Measurements from ENCODE around the gene CDK6. TPM values are rescaled to one million over a fixed set of nuclear protein-coding genes. Genes with fewer than 3 reads are reported as not detected.

The CDK6 gene
- total and polyA plus RNA-seq, 10 donors, result 0.91 to 37.8 (median 25.5) TPM

- Histone ChIP-seq H3K4me3 (no peak overlapping the region), H3K27me3 (replicated peaks in 1 of 7) (no peaks in the 10 kb centered on the region), H3K4me1 (peaks cover 0 to 26% (median 18%) of the 10 kb centered on the region in 6 donors), H3K27ac (no peak overlapping the region), H3K9me3 (no peaks in the 10 kb centered on the region), H3K36me3 (no peaks in the 10 kb centered on the region)
- 95 to 98% (median 98%) methylated on average over 2 of the region's 2 CpGs for WGBS, 5 donors
- TF ChIP-seq POLR2A (IDR thresholded peaks at IDR 0.05) (no peak), CTCF (IDR thresholded peaks at IDR 0.05 in 8 of 11, conservative IDR thresholded peaks at IDR 0.05 in 3 of 11) (no peak), POLR2AphosphoS5 (IDR thresholded peaks at IDR 0.05) (no peak)
- intact Hi-C loops (cut with DNase I; ENCODE audit: low total_unique reads), result no loop called here
- no peak for DNase-seq
Measured at GRCh38 chr7:92715963-92716362, 120.4 kb downstream of the CDK6 start.

GRCh38 chr7:92714767-92715166 lies 121.6 kb downstream of the CDK6 start:
- DNase-seq, result no peak
- TF ChIP-seq CTCF (IDR thresholded peaks at IDR 0.05 in 8 of 11, conservative IDR thresholded peaks at IDR 0.05 in 3 of 11) (no peak), POLR2A (IDR thresholded peaks at IDR 0.05) (no peak), POLR2AphosphoS5 (IDR thresholded peaks at IDR 0.05) (no peak)

DNA sequence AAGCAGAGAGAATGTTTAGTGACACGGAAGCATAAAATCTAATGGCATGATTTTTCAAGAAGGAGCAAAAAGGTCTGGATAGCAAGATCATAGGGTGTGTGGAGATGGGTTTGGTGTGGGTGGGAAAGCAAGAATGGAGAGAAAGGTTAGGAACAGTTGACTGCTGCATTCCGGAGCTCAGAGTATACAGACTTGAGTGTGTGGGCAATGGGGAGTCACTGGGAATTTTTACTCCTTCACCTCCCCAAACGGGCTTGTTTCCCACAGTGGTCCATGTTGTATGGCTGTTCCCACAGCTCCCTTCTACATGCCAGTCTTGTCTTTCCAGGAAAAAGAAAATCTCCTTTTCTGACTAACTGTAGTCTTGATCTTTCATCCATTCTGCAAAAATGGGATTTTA lies 122.1 kb downstream of the CDK6 start:
- TF ChIP-seq CTCF (IDR thresholded peaks at IDR 0.05 in 8 of 11, conservative IDR thresholded peaks at IDR 0.05 in 3 of 11) (no peak), POLR2AphosphoS5 (IDR thresholded peaks at IDR 0.05) (no peak), POLR2A (IDR thresholded peaks at IDR 0.05) (no peak)
- H3K36me3 ChIP-seq, result no peaks in the 10 kb centered on the region
- H3K9me3 ChIP-seq, result no peaks in the 10 kb centered on the region
- no peak overlapping the region for H3K4me3 ChIP-seq
- WGBS, 5 donors, result 80 to 88% (median 83%) methylated on average over 3 of the region's 3 CpGs
- H3K27me3 ChIP-seq (replicated peaks in 1 of 7), result no peaks in the 10 kb centered on the region
- no peak for DNase-seq
- H3K27ac ChIP-seq, result no peak overlapping the region
- peaks cover 0 to 20% (median 16%) of the 10 kb centered on the region in 6 donors for H3K4me1 ChIP-seq
- intact Hi-C loops (cut with DNase I; ENCODE audit: low total_unique reads), result no loop called here

More at GRCh38 chr7:92714767-92715166, 121.6 kb downstream of the CDK6 start:
- Histone ChIP-seq H3K27ac (no peak overlapping the region), H3K9me3 (no peaks in the 10 kb centered on the region), H3K27me3 (replicated peaks in 1 of 7) (no peaks in the 10 kb centered on the region), H3K4me3 (no peak overlapping the region), H3K36me3 (no peaks in the 10 kb centered on the region), H3K4me1 (peaks cover 0 to 25% (median 17%) of the 10 kb centered on the region in 6 donors)
- intact Hi-C loops (cut with DNase I; ENCODE audit: low total_unique reads), result no loop called here
- WGBS, 5 donors, result 81 to 89% (median 87%) methylated on average over 3 of the region's 3 CpGs

- 84 to 97% (median 91%) methylated on average over 4 of the region's 4 CpGs for WGBS, 5 donors
- H3K9me3 ChIP-seq, result peaks cover 0 to 4% (median 0%) of the 10 kb centered on the region in 8 donors
- H3K36me3 ChIP-seq, result no peaks in the 10 kb centered on the region
- intact Hi-C loops (cut with DNase I; ENCODE audit: low total_unique reads), result no loop called here
- H3K27ac ChIP-seq, result no peak overlapping the region
- no peak overlapping the region for H3K4me3 ChIP-seq
- TF ChIP-seq CTCF (IDR thresholded peaks at IDR 0.05 in 8 of 11, conservative IDR thresholded peaks at IDR 0.05 in 3 of 11) (no peak), POLR2A (IDR thresholded peaks at IDR 0.05) (no peak), POLR2AphosphoS5 (IDR thresholded peaks at IDR 0.05) (no peak)
- H3K4me1 ChIP-seq, result peaks cover 0 to 3% (median 0%) of the 10 kb centered on the region in 6 donors
- no peaks in the 10 kb centered on the region for H3K27me3 ChIP-seq (replicated peaks in 1 of 7)
- DNase-seq, result no peak
Measured at GRCh38 chr7:92709912-92710311, 126.5 kb downstream of the CDK6 start.

Measured in spleen (tissue), 11 donors.